CD4-positive, alpha-beta T cell treated with Interleukin-15 for 4 hours (primary cell): ENCODE measurements around the gene MAD2L1.
A peak's percentile ranks its signal among the peaks of the same experiment; 100 is the strongest.
"Not testable (repeated sequence)": the region's sequence is repeated elsewhere in the genome, so short reads cannot be mapped to it uniquely, and the experiment has no call there.

ENCODE experiments used
- DNase-seq: peaks from one replicate; pipeline ENCODE4 v3.0.0-alpha.2; 2020; ENCODE audit warnings: low spot score

MAD2L1 gene

GRCh38 chr4:120066517-120067340, at the start of gene MAD2L1:
TSS of gene MAD2L1 (minus strand) at chr4:120066848. CDS start at chr4:120066734, 114 bp downstream.
- peak; percentile 99 for DNase-seq

DNA sequence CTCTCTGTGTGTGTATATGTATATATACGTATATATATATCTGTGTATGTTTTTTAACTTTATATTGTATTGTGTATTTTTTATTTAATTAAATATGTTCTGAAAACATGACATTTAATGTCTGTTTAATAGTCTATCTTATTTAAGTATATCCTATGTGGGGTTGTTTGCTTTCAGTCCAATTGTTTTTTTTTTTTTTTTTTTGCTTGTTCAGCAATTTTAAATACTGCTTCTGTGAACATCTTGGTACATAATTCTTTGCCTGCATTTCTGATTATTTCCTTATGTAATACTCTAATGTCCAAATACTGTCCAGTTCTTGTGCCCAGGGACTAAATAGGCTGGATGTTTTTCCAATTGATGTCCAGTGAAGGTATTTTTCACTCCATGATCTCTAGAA, 45.1 kb upstream of the MAD2L1 start:
- DNase-seq, result no peak

DNA sequence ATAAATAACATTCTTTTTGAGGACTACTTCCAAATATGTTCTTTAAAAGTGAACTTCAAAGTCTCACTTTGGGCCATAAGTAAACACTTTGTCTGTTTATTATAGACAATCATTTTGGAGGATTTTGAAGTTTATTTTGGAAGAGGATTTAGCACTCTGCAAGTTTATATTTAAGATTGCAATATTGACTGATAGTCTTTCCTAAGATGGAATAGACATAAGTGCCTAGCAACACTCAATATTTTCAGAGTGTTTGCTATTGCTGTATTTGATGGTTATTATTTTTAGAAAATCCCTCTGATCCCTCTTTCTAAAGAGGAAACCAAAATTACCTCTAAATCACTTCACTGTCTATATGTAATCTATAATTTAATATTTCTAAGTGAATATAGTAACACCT, 42.8 kb upstream of the MAD2L1 start:
- no peak for DNase-seq

- DNase-seq, result no peak
These were observed 38.8 kb upstream of the MAD2L1 start for GRCh38 chr4:120105472-120105871.

DNA sequence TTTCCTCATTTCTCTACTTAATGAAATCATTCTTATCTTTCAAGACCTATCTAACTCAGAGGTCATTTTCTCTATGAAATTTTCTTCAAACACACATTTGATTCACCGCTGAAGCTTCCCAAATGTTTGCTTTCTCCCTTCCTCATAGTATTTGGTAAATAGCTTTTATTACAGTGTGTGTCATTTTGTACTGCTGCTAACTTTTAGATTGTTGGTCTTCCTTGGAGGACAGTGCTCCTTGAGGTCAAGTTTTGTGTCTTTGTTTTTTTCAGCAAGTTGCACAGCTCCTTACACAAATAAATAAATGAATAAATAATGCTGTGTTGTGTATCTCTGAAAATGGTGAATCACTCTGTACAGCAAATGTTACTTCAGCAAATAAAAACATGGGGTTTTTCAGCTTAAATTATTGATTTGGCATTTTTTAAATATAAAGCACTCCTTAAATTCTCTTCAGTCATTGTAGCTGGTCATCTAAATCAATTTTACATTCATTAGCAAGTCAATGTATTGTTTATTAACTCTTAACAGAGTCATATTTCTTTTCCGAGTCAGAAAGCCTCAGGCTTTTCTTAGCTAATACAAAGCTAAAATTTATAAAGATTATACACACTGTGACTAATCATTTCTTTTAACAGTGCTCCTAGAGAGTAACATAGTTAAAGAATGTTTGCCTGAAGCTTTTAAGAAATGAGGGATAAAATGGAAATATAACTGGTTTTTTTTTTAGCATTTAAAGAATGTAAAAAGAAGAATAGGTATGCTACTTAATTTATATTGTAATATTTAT, 30.1 kb upstream of the MAD2L1 start:
- DNase-seq, result no peak

GRCh38 chr4:120088507-120088906, 21.9 kb upstream of the MAD2L1 start:
- DNase-seq, result no peak

GRCh38 chr4:120088066-120088465, 21.4 kb upstream of the MAD2L1 start:
- not testable (repeated sequence) for DNase-seq

- no peak for DNase-seq
These were observed 19.1 kb upstream of the MAD2L1 start for GRCh38 chr4:120085705-120086104.

- DNase-seq, result no peak
These were observed 17.7 kb upstream of the MAD2L1 start for GRCh38 chr4:120084327-120084726.

GRCh38 chr4:120083152-120083551, 16.5 kb upstream of the MAD2L1 start:
- no peak for DNase-seq

GRCh38 chr4:120082251-120082650, 15.6 kb upstream of the MAD2L1 start:
- DNase-seq, result no peak

DNA sequence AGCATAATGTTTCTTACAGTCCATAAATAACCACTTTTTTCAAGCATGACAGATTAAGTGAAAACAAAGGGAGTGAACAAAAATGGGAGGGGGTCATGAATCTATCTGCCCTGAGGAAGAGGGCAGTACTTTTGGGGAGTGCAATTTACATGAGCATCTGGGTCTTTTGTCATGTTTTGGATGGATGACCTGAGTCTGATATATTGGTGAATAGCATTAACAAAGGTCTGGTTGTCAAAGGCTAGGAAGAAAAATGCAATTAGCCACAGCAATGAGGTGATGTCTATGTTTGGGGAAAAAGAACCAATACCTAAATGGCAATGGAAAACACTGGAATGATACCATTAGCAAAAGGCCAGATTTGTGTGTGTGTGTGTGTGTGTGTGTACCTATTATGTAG, 15.1 kb upstream of the MAD2L1 start:
- DNase-seq, result no peak

DNA sequence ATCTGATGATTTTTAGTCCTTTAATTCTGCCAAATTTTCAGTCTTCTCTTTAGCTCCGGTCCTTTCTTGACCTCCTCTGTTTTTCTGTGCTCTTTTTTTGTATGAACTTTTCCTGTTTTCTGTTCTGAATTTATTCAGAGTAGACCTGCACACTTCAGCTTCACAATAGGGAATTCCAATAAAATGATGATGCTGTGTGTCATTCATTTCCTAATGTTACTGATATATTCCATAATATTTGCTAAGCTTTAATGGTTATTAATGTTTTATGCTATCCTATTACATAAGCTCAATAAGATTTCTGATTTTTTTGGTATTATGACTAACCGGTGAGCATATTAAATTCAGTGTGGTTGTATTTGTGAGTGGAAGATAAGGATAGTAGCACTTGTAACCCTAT, 13.9 kb upstream of the MAD2L1 start:
- DNase-seq, result no peak

DNA sequence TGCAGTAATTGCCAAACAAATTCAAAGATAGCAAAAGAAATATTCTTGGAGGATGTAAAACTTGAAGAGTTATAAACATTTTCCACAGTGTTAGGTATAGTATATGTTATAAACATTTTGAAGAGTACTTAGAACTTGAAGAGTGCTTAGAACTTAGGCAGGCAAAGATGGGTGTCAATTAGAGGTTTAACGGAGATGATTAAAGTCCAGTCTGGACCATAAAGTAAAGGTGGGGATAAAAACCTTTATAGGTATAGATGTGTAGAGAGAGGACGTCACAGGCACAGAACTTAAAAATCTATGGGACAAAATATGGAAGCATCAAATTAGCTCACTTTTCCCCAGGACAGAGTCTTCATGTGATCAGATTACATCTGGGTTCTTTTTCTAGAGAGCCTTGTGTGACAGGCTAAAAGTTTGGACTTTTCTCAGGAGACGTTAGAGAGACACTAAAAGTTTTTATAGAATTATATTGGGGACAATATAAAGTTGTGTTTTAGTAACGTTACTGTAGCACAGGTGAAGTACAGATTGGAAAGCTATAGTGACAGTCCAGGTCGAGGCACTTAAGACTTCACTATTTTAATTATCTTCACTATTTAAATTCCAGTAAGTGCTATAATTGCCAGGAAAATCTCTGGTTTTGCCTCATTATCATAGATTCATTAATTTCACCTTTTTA, 13.3 kb upstream of the MAD2L1 start:
- no peak for DNase-seq

GRCh38 chr4:120078216-120078615, 11.6 kb upstream of the MAD2L1 start:
- DNase-seq, result no peak

DNA sequence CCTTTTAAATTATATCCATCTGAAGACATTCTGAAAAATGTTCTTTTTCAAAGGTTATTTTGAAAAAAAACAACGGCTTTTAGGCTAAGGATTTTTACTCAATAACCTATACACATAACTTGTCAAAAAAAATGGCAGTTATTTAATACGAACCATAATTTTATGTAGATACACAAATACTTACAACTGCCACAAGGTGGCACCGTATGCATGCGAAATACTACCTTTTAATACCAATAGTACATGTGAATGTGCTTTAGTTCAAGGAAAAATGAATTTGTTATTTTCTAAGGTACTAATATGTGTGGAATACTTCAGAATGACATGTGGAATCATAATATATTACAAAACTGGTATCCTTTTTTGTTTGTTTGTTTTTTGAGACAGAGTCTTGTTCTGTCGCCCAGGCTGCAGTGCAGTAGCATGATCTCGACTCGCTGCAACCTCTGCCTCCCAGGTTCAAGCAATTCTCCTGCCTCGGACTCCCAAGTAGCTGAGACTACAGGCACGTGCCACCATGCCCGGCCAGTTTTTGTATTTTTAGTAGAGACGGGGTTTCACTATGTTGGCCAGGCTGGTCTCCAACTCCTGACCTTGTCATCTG, 4.6 kb upstream of the MAD2L1 start:
- DNase-seq, result peak; percentile 64

- DNase-seq, result no peak
These were observed 3.5 kb upstream of the MAD2L1 start for GRCh38 chr4:120070196-120070595.

GRCh38 chr4:120065974-120066516, 603 bp downstream of the MAD2L1 start:
- DNase-seq, result peak; percentile 28

DNA sequence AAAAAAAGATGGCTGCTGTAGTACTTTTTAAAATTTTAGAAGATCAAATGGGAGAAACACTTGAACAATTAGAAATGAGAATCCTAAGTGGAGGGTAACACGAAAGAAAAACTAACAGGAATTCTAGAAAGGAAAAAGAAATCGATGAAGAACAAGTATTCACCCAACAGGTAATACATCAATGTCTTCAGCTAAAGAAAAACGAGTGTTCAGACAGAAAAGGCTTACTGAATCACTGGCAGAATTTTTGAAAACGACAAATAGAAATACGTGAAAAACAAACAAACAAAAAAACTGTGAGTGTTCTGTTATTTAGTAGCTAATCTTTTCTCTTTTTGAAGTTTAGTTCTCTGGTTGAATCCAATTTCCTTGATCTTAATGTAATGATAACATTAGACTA, 1.8 kb downstream of the MAD2L1 start:
- DNase-seq, result no peak

- DNase-seq, result not testable (repeated sequence)
These were observed 2.9 kb downstream of the MAD2L1 start for GRCh38 chr4:120063711-120064110.

DNA sequence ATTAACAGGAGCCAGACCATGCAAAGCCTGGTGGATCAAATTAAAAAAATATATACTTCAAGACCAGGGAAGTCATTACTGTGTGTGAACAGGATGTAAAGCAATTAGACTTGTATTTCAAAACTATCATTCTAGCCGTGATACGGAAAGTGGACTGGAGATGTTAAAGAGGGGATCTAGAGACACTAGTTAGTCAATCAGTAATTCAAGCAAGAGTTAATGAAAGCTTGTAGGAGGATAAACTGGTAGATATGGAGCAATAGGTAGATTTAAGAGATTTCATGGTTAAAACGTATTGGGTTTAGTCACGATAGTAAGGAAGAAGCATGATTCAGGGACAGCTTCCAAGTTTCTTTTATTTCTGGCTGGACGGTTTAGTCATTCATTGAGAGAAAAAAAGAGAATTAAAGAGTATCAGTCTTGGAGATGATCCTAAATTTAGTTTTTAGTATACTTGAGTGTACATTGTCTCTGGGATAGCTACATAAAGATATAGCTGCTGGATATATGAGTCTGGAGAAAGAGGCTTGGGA, 3.9 kb downstream of the MAD2L1 start:
- DNase-seq, result no peak

GRCh38 chr4:120059036-120059435, 7.6 kb downstream of the MAD2L1 start:
- DNase-seq, result no peak
